ENCODE measurements around the gene KIF18B.
A peak's percentile ranks its signal among the peaks of the same experiment; 100 is the strongest.

Gene KIF18B

GRCh38 chr17:44898768-44899073 lies 48.9 kb downstream of the KIF18B start:
- TF ChIP-seq SPI1 (IDR thresholded peaks at IDR 0.05; ENCODE audit: borderline replicate concordance, low read depth) (peak; percentile 94), CTCF (IDR thresholded peaks at IDR 0.05; ENCODE audit: insufficient read depth, low read length) (no peak), REST (IDR thresholded peaks at IDR 0.05; ENCODE audit: insufficient replicate concordance, low read depth) (no peak)
- Histone ChIP-seq H3K27ac (replicated peaks) (peak overlapping the region; percentile 100), H3K4me3 (replicated peaks; ENCODE audit: insufficient read depth, low read length) (peak overlapping the region; percentile 82), H3K27me3 (ENCODE audit: insufficient read depth, poor library complexity, severe bottlenecking) (no peaks in the 10 kb centered on the region)
- peak in 1 of 2 experiments; percentile 91 for DNase-seq (ENCODE audit: low read depth in 1 of 2, low spot score in 1 of 2)

- TF ChIP-seq POLR2AphosphoS5 (IDR thresholded peaks at IDR 0.05; ENCODE audit: low read depth), result no peak
- no peak for TF ChIP-seq REST (IDR thresholded peaks at IDR 0.05; ENCODE audit: insufficient replicate concordance, low read depth)
- no peak for TF ChIP-seq SPI1 (IDR thresholded peaks at IDR 0.05; ENCODE audit: borderline replicate concordance, low read depth)
- TF ChIP-seq GABPA (IDR thresholded peaks at IDR 0.05; ENCODE audit: low read depth), result no peak
- no peak for TF ChIP-seq CTCF (IDR thresholded peaks at IDR 0.05; ENCODE audit: insufficient read depth, low read length)
- H3K27me3 ChIP-seq (ENCODE audit: insufficient read depth, poor library complexity, severe bottlenecking), result no peaks in the 10 kb centered on the region
- no peak overlapping the region for H3K27ac ChIP-seq (replicated peaks)
- DNase-seq (ENCODE audit: low read depth in 1 of 2, low spot score in 1 of 2), result no peak
- H3K4me3 ChIP-seq (replicated peaks; ENCODE audit: insufficient read depth, low read length), result no peak overlapping the region
Observed at GRCh38 chr17:44894642-44895041, 52.9 kb downstream of the KIF18B start.

- no peaks in the 10 kb centered on the region for H3K27me3 ChIP-seq (ENCODE audit: insufficient read depth, poor library complexity, severe bottlenecking)
- H3K27ac ChIP-seq (replicated peaks), result no peak overlapping the region
- DNase-seq (ENCODE audit: low read depth in 1 of 2, low spot score in 1 of 2), result no peak
- no peak overlapping the region for H3K4me3 ChIP-seq (replicated peaks; ENCODE audit: insufficient read depth, low read length)
- TF ChIP-seq GABPA (IDR thresholded peaks at IDR 0.05; ENCODE audit: low read depth) (no peak), REST (IDR thresholded peaks at IDR 0.05; ENCODE audit: insufficient replicate concordance, low read depth) (no peak), CTCF (IDR thresholded peaks at IDR 0.05; ENCODE audit: insufficient read depth, low read length) (no peak), SPI1 (IDR thresholded peaks at IDR 0.05; ENCODE audit: borderline replicate concordance, low read depth) (no peak), POLR2AphosphoS5 (IDR thresholded peaks at IDR 0.05; ENCODE audit: low read depth) (no peak)
Observed at GRCh38 chr17:44892250-44892649, 55.3 kb downstream of the KIF18B start.

Measured in HL-60 (cell line).